HCT116 (cell line): ENCODE data around the gene KRTAP3-3. TPM values are rescaled to one million over a fixed set of nuclear protein-coding genes. Genes with fewer than 3 reads are reported as not detected.

Experiments used
- ATAC-seq: fragments of 200-7000 bp; cut with Tn5 transposase; 2 replicates; pipeline ENCODE4 v1.9.1; 2020; ENCODE audit warnings: mild to moderate bottlenecking, moderate library complexity
- BruUV-seq: library from RNA; stranded (reverse); fragments of 400-500 nt; replicated peaks from 2 replicates; lab custom pipeline; 2021; lab: Mats Ljungman, UMichigan
- CTCF ChIA-PET: fragments of 300-600 bp; sonication (Branson Sonifier 250); formaldehyde crosslinking; loops from one replicate; lab custom pipeline; 2021; ENCODE audit warnings: antibody characterized with exemption; lab: Charles Lee
- POLR2A ChIA-PET: fragments of 300-600, 350-600 bp; sonication (Branson Sonifier 250); formaldehyde crosslinking; loops from one replicate; lab custom pipeline; 2021; ENCODE audit warnings: antibody characterized with exemption; lab: Charles Lee
- RAD21 ChIA-PET, 2 experiments: fragments of 300-600 bp; sonication (Branson Sonifier 250); formaldehyde crosslinking; loops; one replicate each; lab custom pipeline; 2023; ENCODE audit warnings: low total read pairs in 2 of 2; ENCODE audit not compliant: uncharacterized antibody in 2 of 2, unreplicated experiment in 2 of 2, low non-redundant PET in 1 of 2; lab: Charles Lee
- DNase-seq: peaks from one replicate; pipeline ENCODE4 v3.0.0-alpha.2; 2010; ENCODE audit warnings: low read depth, low spot score
- H2AFZ ChIP-seq: fragments of 200-600 bp; shearing (Covaris generic), sonication (generic); 2 replicates; pipeline ENCODE4 v1.6.1; 2017; ENCODE audit warnings: low read depth, mixed run types, mixed read lengths, antibody characterized with exemption, low read length; ENCODE audit not compliant: poor library complexity, severe bottlenecking
- H3K27ac ChIP-seq: 2 replicates; pipeline ENCODE4 v1.5.1; 2012; ENCODE audit warnings: low read depth, low read length
- H3K27me3 ChIP-seq: fragments of 200-600 bp; sonication (generic); 2 replicates; pipeline ENCODE4 v1.6.1; 2016; ENCODE audit warnings: mixed run types, low read length, mixed read lengths; ENCODE audit not compliant: insufficient read depth
- H3K36me3 ChIP-seq, 2 experiments: fragments of 200-500 bp in 1 of 2; fragments of 200-600 bp in 1 of 2; sonication (Bioruptor generic) in 1 of 2; sonication (generic) in 1 of 2; 2 replicates each; pipeline versions ENCODE4 v1.5.1 to v1.6.1; 2014 to 2016; ENCODE audit warnings: low read length in 2 of 2, inconsistent platforms in 1 of 2, mixed read lengths in 1 of 2, mixed run types in 1 of 2; ENCODE audit not compliant: insufficient read depth in 2 of 2, control insufficient read depth in 1 of 2
- H3K4me1 ChIP-seq, 2 experiments: fragments of 200-600 bp in 1 of 2; sonication (generic) in 1 of 2; 2 replicates each; pipeline versions ENCODE4 v1.5.1 to v1.6.1; 2012 to 2017; ENCODE audit warnings: low read length in 2 of 2, inconsistent platforms in 1 of 2, mild to moderate bottlenecking in 1 of 2, mixed read lengths in 1 of 2, mixed run types in 1 of 2, moderate library complexity in 1 of 2; ENCODE audit not compliant: insufficient read depth in 2 of 2, control insufficient read depth in 1 of 2
- H3K4me2 ChIP-seq: fragments of 200-600 bp; sonication (generic); 2 replicates; pipeline ENCODE4 v1.6.1; 2017; ENCODE audit warnings: mixed run types, low read length, mixed read lengths
- H3K4me3 ChIP-seq, 2 experiments: fragments of 200-600 bp in 1 of 2; sonication (generic) in 1 of 2; replicated peaks in 1 of 2; 2 replicates each; pipeline ENCODE4 v1.5.1; 2011 to 2016; ENCODE audit warnings: low read length in 2 of 2, control low read depth in 1 of 2, low read depth in 1 of 2, mild to moderate bottlenecking in 1 of 2, mixed read lengths in 1 of 2, mixed run types in 1 of 2
- H3K79me2 ChIP-seq: fragments of 200-600 bp; sonication (generic); 2 replicates; pipeline ENCODE4 v1.6.1; 2017; ENCODE audit warnings: mild to moderate bottlenecking, mixed run types, low read length, moderate library complexity, mixed read lengths; ENCODE audit not compliant: insufficient read depth
- H3K9ac ChIP-seq: fragments of 200-600 bp; sonication (generic); 2 replicates; pipeline ENCODE4 v1.6.1; 2016; ENCODE audit warnings: low read length, mixed read lengths
- H3K9me2 ChIP-seq: fragments of 200-600 bp; sonication (generic), shearing (Covaris generic); 2 replicates; pipeline ENCODE4 v1.6.1; 2017; ENCODE audit warnings: mixed run types, mild to moderate bottlenecking, moderate library complexity; ENCODE audit not compliant: insufficient read depth
- H3K9me3 ChIP-seq, 2 experiments: fragments of 200-500 bp in 1 of 2; fragments of 200-600 bp in 1 of 2; sonication (Bioruptor generic) in 1 of 2; sonication (generic) in 1 of 2; 2 replicates each; pipeline ENCODE4 v1.6.1; 2014 to 2017; ENCODE audit warnings: low read length in 2 of 2, mixed read lengths in 2 of 2, inconsistent platforms in 1 of 2, low read depth in 1 of 2, mild to moderate bottlenecking in 1 of 2, mixed run types in 1 of 2, moderate library complexity in 1 of 2; ENCODE audit not compliant: control insufficient read depth in 1 of 2, insufficient read depth in 1 of 2
- H4K20me1 ChIP-seq: fragments of 200-600 bp; sonication (generic), shearing (Covaris generic); 2 replicates; pipeline ENCODE4 v1.6.1; 2017; ENCODE audit warnings: mixed run types, mild to moderate bottlenecking, moderate library complexity; ENCODE audit not compliant: insufficient read depth
- CBX3 ChIP-seq: IDR thresholded peaks from 2 replicates; pipeline ENCODE4 v1.6.1; 2012; ENCODE audit warnings: low read depth
- ELF1 ChIP-seq: IDR thresholded peaks from 2 replicates; pipeline ENCODE4 v1.6.1; 2012; ENCODE audit warnings: low read depth, borderline replicate concordance
- RAD21 ChIP-seq: IDR thresholded peaks from 2 replicates; pipeline ENCODE4 v1.6.1; 2012; ENCODE audit warnings: low read depth, mild to moderate bottlenecking
- SP1 ChIP-seq: IDR thresholded peaks from 2 replicates; pipeline ENCODE4 v1.6.1; 2012; ENCODE audit warnings: low read depth
- intact Hi-C: fragments of 100-400 bp; cut with micrococcal nuclease; formaldehyde crosslinking; loops from 2 replicates; pipeline ENCODE4 v1.10.0; 2022
- total RNA-seq: library from RNA; stranded (reverse); gene quantifications from one replicate; pipeline ENCODE4 v1.2.1, GENCODE V29; 2021; ENCODE audit not compliant: unreplicated experiment
- TF ChIP-seq, protein P1 (sequence below), 3 experiments: fragments of 200-600 bp in 1 of 3; sonication (generic) in 1 of 3; IDR thresholded peaks in 2 of 3; conservative IDR thresholded peaks in 1 of 3; 2 replicates each; pipeline ENCODE4 v1.5.1; 2012 to 2017; ENCODE audit warnings: low read depth in 2 of 3, low read length in 2 of 3, antibody characterized with exemption in 1 of 3, borderline replicate concordance in 1 of 3, control low read depth in 1 of 3, mild to moderate bottlenecking in 1 of 3, mixed read lengths in 1 of 3, mixed run types in 1 of 3, moderate library complexity in 1 of 3; ENCODE audit not compliant: insufficient read depth in 1 of 3
- TF ChIP-seq, protein P2 (sequence below): IDR thresholded peaks from 2 replicates; pipeline ENCODE4 v1.6.1; 2011; ENCODE audit warnings: mild to moderate bottlenecking, low read length, moderate library complexity; ENCODE audit not compliant: insufficient replicate concordance; ENCODE audit errors: extremely low read depth

Gene KRTAP3-3
- total RNA-seq, 1 experiment from 2014 or later, result not detected

DNA sequence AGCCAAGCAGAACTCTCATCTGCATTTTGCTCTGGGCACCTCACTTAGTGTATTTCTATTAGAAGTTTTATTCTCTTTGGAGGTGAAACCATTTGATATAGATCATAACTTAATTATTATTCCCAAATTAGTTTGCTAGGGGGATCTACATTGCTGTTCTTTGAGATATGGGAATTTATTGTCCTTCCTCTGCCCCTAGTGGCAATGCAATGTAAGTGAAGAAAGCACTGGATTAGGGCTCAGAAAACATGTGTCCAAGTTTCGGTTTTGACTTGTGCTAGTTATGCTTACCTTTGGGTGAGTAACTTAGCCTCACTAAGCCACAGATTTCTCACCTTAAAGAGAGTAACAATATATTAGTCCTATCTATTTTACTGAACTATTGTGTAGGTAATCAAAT lies 30.1 kb downstream of the KRTAP3-3 start:
- Histone ChIP-seq H3K9me2 (no peaks in the 10 kb centered on the region), H3K4me1 (peaks cover 18 to 19% of the 10 kb centered on the region in 2 experiments), H3K79me2 (no peaks in the 10 kb centered on the region), H3K36me3 (peaks cover 0 to 38% of the 10 kb centered on the region in 2 experiments; a peak in 2 of 4 replicates), H3K9me3 (peaks cover 0 to 25% of the 10 kb centered on the region in 2 experiments; a peak in 1 of 4 replicates), H3K27ac (peak overlapping the region; percentile 39), H3K9ac (no peak overlapping the region), H3K4me2 (no peak overlapping the region), H3K4me3 (no peak overlapping the region), H2AFZ (no peak overlapping the region), H3K27me3 (no peaks in the 10 kb centered on the region), H4K20me1 (no peaks in the 10 kb centered on the region)
- DNase-seq (no peak), ATAC-seq (peak; percentile 58)
- intact Hi-C loops, result no loop called here
- BruUV-seq, result no TSS peak
- POLR2A ChIA-PET, result no interaction called here
- TF ChIP-seq RAD21 (0 out of 2 replicates have a peak, but pooled peaks have one; percentile 21), SP1 (no peak)
- TF ChIP-seq, protein P1, sequence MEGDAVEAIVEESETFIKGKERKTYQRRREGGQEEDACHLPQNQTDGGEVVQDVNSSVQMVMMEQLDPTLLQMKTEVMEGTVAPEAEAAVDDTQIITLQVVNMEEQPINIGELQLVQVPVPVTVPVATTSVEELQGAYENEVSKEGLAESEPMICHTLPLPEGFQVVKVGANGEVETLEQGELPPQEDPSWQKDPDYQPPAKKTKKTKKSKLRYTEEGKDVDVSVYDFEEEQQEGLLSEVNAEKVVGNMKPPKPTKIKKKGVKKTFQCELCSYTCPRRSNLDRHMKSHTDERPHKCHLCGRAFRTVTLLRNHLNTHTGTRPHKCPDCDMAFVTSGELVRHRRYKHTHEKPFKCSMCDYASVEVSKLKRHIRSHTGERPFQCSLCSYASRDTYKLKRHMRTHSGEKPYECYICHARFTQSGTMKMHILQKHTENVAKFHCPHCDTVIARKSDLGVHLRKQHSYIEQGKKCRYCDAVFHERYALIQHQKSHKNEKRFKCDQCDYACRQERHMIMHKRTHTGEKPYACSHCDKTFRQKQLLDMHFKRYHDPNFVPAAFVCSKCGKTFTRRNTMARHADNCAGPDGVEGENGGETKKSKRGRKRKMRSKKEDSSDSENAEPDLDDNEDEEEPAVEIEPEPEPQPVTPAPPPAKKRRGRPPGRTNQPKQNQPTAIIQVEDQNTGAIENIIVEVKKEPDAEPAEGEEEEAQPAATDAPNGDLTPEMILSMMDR (IDR thresholded peaks at IDR 0.05 in 2 of 3, conservative IDR thresholded peaks at IDR 0.05 in 1 of 3; ENCODE audit: borderline replicate concordance in 1 of 3, insufficient read depth in 1 of 3, low read depth in 2 of 3, low read length in 2 of 3), result peak in 2 of 3 experiments; percentile 59 to 64; a peak in 4 of 6 replicates
- RAD21 ChIA-PET, result no interaction called here
- CTCF ChIA-PET, result no interaction called here

DNA sequence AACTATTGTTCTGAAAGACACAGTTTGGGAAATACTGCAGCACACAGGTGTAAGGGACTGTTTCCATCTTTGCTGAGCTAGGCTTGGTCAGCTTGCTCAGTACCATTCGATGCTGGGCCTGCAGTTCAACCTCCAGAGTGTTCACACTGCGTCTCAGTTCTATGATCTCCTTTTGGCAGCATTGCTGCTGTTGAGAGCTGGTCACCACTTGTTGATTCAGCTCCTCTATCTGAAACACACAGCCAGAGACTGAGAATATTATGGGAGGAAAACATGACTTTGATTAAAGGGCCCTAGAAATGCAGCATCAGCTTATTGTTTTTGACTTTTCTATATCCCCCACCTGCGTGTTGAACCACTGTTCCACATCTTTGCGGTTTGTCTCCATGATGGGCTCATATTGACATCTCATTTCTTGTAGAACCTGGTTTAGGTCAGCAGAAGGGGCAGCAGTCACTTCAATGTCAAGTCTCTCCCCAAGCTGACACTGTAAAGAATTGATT lies 31.9 kb downstream of the KRTAP3-3 start:
- ChIA-PET POLR2A (no interaction called here), RAD21 (no interaction called here)

More for the DNA sequence above, 31.9 kb downstream of the KRTAP3-3 start:
- peaks cover 0 to 25% of the 10 kb centered on the region in 2 experiments; a peak in 1 of 4 replicates for H3K9me3 ChIP-seq
- peaks cover 36% of the 10 kb centered on the region in 2 experiments for H3K4me1 ChIP-seq
- no peaks in the 10 kb centered on the region for H4K20me1 ChIP-seq
- H3K4me3 ChIP-seq, result no peak overlapping the region
- BruUV-seq, result no TSS peak
- no peaks in the 10 kb centered on the region for H3K9me2 ChIP-seq
- no peaks in the 10 kb centered on the region for H3K79me2 ChIP-seq
- no peak overlapping the region for H2AFZ ChIP-seq
- no peak for DNase-seq
- no peak for ATAC-seq
- intact Hi-C loops, result no loop called here
- TF ChIP-seq, protein P2, sequence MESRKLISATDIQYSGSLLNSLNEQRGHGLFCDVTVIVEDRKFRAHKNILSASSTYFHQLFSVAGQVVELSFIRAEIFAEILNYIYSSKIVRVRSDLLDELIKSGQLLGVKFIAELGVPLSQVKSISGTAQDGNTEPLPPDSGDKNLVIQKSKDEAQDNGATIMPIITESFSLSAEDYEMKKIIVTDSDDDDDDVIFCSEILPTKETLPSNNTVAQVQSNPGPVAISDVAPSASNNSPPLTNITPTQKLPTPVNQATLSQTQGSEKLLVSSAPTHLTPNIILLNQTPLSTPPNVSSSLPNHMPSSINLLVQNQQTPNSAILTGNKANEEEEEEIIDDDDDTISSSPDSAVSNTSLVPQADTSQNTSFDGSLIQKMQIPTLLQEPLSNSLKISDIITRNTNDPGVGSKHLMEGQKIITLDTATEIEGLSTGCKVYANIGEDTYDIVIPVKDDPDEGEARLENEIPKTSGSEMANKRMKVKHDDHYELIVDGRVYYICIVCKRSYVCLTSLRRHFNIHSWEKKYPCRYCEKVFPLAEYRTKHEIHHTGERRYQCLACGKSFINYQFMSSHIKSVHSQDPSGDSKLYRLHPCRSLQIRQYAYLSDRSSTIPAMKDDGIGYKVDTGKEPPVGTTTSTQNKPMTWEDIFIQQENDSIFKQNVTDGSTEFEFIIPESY, result no peak
- TF ChIP-seq ELF1 (no peak), SP1 (no peak), CBX3 (no peak)
- no peak overlapping the region for H3K9ac ChIP-seq
- H3K27me3 ChIP-seq, result no peaks in the 10 kb centered on the region
- H3K27ac ChIP-seq, result no peak overlapping the region
- H3K36me3 ChIP-seq, result peaks cover 0 to 38% of the 10 kb centered on the region in 2 experiments; a peak in 2 of 4 replicates
- CTCF ChIA-PET, result no interaction called here
- no peak overlapping the region for H3K4me2 ChIP-seq
